ENCODE results near the gene RAB15. TPM values are rescaled to one million over a fixed set of nuclear protein-coding genes. Genes with fewer than 3 reads are reported as not detected.

Gene RAB15
- total and polyA plus RNA-seq, 2 donors (not counting 3 experiments of a cell fraction or from before 2014, with no cell fraction given): 24.9 to 33.3 TPM

GRCh38 chr14:65016471-65016870 is 44.3 kb upstream of the RAB15 start:
- Histone ChIP-seq H3K4me1 (ENCODE audit: control insufficient read depth, extremely low read depth, insufficient read depth, low read length) (no peaks in the 10 kb centered on the region), H3K4me3 (replicated peaks in 1 of 3; ENCODE audit: insufficient read depth in 1 of 3, low read depth in 1 of 3, low read length in 3 of 3) (no peak overlapping the region), H2AFZ (ENCODE audit: low read depth, low read length) (no peak overlapping the region), H3K27me3 (ENCODE audit: control insufficient read depth in 2 of 2, insufficient read depth in 2 of 2, low read length in 2 of 2) (no peaks in the 10 kb centered on the region), H3K9ac (replicated peaks; ENCODE audit: extremely low read depth, insufficient read depth, low read length) (no peak overlapping the region), H3K9me1 (replicated peaks; ENCODE audit: control insufficient read depth, extremely low read depth, insufficient read depth, low read length) (no peaks in the 10 kb centered on the region), H3K79me2 (ENCODE audit: control insufficient read depth, insufficient read depth, low read length) (no peaks in the 10 kb centered on the region), H3K4me2 (ENCODE audit: insufficient read depth, low read length) (no peak overlapping the region), H4K20me1 (replicated peaks; ENCODE audit: control insufficient read depth, extremely low read depth, insufficient read depth, low read length) (no peaks in the 10 kb centered on the region), H3K27ac (ENCODE audit: insufficient read depth, low read depth, low read length) (no peak overlapping the region), H3K36me3 (ENCODE audit: control insufficient read depth in 2 of 2, extremely low read depth in 1 of 2, insufficient read depth in 2 of 2, low read length in 2 of 2) (peaks cover 0 to 7% of the 10 kb centered on the region in 2 experiments), H3K9me3 (replicated peaks; ENCODE audit: control insufficient read depth, insufficient read depth, low read length) (no peaks in the 10 kb centered on the region)
- ChIA-PET POLR2A (no interaction called here), CTCF (interaction anchor here (1.0 kb wide), 1 partner anchor 12 kb away, joined by 3 read pairs; no protein-coding TSS in a partner anchor)
- intact Hi-C loops (cut with micrococcal nuclease): no loop called here
- dilution Hi-C loops (cut with MboI; ENCODE audit: extremely low pct_ligation_motif_present, low sequenced_read_pairs): no loop called here
- no peak for DNase-seq (ENCODE audit: low read depth, low spot score)
- BruUV-seq (replicated peaks): no TSS peak
- TF ChIP-seq POLR2A (IDR thresholded peaks at IDR 0.05; ENCODE audit: low read depth, low read length): no peak
- no peak for TF ChIP-seq POLR2AphosphoS5 (IDR thresholded peaks at IDR 0.05; ENCODE audit: insufficient read depth, low read depth, low read length)
- no peak for TF ChIP-seq GATA2 (IDR thresholded peaks at IDR 0.05; ENCODE audit: insufficient read depth, insufficient read length, low read depth, low read length)
- TF ChIP-seq, protein P1, sequence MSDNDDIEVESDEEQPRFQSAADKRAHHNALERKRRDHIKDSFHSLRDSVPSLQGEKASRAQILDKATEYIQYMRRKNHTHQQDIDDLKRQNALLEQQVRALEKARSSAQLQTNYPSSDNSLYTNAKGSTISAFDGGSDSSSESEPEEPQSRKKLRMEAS (IDR thresholded peaks at IDR 0.05; ENCODE audit: insufficient read depth, insufficient read length): no peak
- TF ChIP-seq EZH2 (IDR thresholded peaks at IDR 0.05; ENCODE audit: borderline replicate concordance, low read depth, low read length, severe bottlenecking): no peak
- no peak for TF ChIP-seq JUN (IDR thresholded peaks at IDR 0.05; ENCODE audit: borderline replicate concordance, insufficient read depth, insufficient read length, low read depth)
- FAIRE-seq: no peak

DNA sequence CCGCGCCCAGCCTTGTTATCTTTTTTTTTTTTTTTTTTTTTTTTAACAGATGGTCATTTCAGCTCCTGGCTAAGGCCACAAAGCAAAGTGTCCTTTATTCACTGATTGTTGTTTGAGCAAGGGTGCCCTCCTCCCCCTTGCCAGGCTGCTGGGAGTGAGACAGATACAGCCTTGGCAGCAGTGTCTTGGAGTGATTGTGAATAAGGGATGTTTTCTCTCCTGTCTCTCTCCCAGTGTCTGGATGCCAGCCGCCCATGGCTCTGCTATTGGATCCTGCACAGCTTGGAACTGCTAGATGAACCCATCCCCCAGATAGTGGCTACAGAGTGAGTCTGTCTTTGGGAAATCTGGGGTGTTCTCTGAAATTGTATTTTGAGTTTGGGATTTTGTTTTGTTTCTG is 43.3 kb upstream of the RAB15 start:
- Histone ChIP-seq H3K9me3 (replicated peaks; ENCODE audit: control insufficient read depth, insufficient read depth, low read length) (no peaks in the 10 kb centered on the region), H3K9me1 (replicated peaks; ENCODE audit: control insufficient read depth, extremely low read depth, insufficient read depth, low read length) (no peaks in the 10 kb centered on the region), H3K4me1 (ENCODE audit: control insufficient read depth, extremely low read depth, insufficient read depth, low read length) (no peaks in the 10 kb centered on the region), H3K79me2 (ENCODE audit: control insufficient read depth, insufficient read depth, low read length) (no peaks in the 10 kb centered on the region), H3K36me3 (ENCODE audit: control insufficient read depth in 2 of 2, extremely low read depth in 1 of 2, insufficient read depth in 2 of 2, low read length in 2 of 2) (peaks cover 0 to 7% of the 10 kb centered on the region in 2 experiments), H3K9ac (replicated peaks; ENCODE audit: extremely low read depth, insufficient read depth, low read length) (no peak overlapping the region), H4K20me1 (replicated peaks; ENCODE audit: control insufficient read depth, extremely low read depth, insufficient read depth, low read length) (no peaks in the 10 kb centered on the region), H3K27ac (ENCODE audit: insufficient read depth, low read depth, low read length) (no peak overlapping the region), H3K4me2 (ENCODE audit: insufficient read depth, low read length) (no peak overlapping the region), H3K4me3 (replicated peaks in 1 of 3; ENCODE audit: insufficient read depth in 1 of 3, low read depth in 1 of 3, low read length in 3 of 3) (no peak overlapping the region), H2AFZ (ENCODE audit: low read depth, low read length) (no peak overlapping the region), H3K27me3 (ENCODE audit: control insufficient read depth in 2 of 2, insufficient read depth in 2 of 2, low read length in 2 of 2) (no peaks in the 10 kb centered on the region)
- no peak for TF ChIP-seq GATA2 (IDR thresholded peaks at IDR 0.05; ENCODE audit: insufficient read depth, insufficient read length, low read depth, low read length)
- TF ChIP-seq JUN (IDR thresholded peaks at IDR 0.05; ENCODE audit: borderline replicate concordance, insufficient read depth, insufficient read length, low read depth): no peak
- TF ChIP-seq, protein P1 (IDR thresholded peaks at IDR 0.05; ENCODE audit: insufficient read depth, insufficient read length): no peak
- no peak for TF ChIP-seq POLR2AphosphoS5 (IDR thresholded peaks at IDR 0.05; ENCODE audit: insufficient read depth, low read depth, low read length)
- TF ChIP-seq EZH2 (IDR thresholded peaks at IDR 0.05; ENCODE audit: borderline replicate concordance, low read depth, low read length, severe bottlenecking): no peak
- TF ChIP-seq, protein P2, sequence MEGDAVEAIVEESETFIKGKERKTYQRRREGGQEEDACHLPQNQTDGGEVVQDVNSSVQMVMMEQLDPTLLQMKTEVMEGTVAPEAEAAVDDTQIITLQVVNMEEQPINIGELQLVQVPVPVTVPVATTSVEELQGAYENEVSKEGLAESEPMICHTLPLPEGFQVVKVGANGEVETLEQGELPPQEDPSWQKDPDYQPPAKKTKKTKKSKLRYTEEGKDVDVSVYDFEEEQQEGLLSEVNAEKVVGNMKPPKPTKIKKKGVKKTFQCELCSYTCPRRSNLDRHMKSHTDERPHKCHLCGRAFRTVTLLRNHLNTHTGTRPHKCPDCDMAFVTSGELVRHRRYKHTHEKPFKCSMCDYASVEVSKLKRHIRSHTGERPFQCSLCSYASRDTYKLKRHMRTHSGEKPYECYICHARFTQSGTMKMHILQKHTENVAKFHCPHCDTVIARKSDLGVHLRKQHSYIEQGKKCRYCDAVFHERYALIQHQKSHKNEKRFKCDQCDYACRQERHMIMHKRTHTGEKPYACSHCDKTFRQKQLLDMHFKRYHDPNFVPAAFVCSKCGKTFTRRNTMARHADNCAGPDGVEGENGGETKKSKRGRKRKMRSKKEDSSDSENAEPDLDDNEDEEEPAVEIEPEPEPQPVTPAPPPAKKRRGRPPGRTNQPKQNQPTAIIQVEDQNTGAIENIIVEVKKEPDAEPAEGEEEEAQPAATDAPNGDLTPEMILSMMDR (IDR thresholded peaks at IDR 0.05; ENCODE audit: extremely low read depth in 1 of 2, insufficient read depth in 1 of 2, low read depth in 1 of 2, low read length in 2 of 2): no peak
- TF ChIP-seq POLR2A (IDR thresholded peaks at IDR 0.05; ENCODE audit: low read depth, low read length): no peak
- no peak for TF ChIP-seq MYC (IDR thresholded peaks at IDR 0.05; ENCODE audit: low read depth, low read length)
- no peak for TF ChIP-seq FOS (IDR thresholded peaks at IDR 0.05; ENCODE audit: borderline replicate concordance, insufficient read depth, low read length)
- DNase-seq (ENCODE audit: low read depth, low spot score) (no peak), FAIRE-seq (no peak)
- ChIA-PET POLR2A (no interaction called here), CTCF (interaction anchor here (1.0 kb wide), 2 partner anchors 14 to 16 kb away, joined by 3 read pairs; no protein-coding TSS in a partner anchor)
- dilution Hi-C loops (cut with MboI; ENCODE audit: extremely low pct_ligation_motif_present, low sequenced_read_pairs): no loop called here
- no TSS peak for BruUV-seq (replicated peaks)
- intact Hi-C loops (cut with micrococcal nuclease): no loop called here

Data from endothelial cell of umbilical vein (primary cell).